Hypothalamus (tissue), 51 donors: ENCODE results near the gene MGAT4B.

Experiments used
- DNase-seq, 51 donors: peaks; one replicate each; lab custom pipeline; 2025; lab: John Stamatoyannopoulos, UW

Gene MGAT4B

DNA sequence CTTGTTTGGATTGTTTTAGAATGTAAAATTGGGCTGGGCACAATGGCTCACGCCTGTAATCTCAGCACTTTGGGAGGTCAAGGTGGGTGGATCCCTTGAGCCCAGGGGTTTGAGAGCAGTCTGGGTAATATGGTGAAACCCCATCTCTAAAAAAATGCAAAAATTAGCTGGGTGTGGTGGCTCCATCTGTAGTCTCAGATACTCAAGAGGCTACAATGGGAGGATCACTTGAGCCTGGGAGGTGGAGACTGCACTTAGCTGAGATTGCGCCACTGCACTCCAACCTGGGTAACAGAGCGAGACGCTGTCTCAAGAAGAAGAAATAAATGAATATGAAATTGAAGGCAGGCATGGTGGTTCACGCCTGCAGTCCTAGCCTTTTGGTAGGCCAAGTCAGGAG, 52.7 kb downstream of the MGAT4B start:
- no peak for DNase-seq

DNA sequence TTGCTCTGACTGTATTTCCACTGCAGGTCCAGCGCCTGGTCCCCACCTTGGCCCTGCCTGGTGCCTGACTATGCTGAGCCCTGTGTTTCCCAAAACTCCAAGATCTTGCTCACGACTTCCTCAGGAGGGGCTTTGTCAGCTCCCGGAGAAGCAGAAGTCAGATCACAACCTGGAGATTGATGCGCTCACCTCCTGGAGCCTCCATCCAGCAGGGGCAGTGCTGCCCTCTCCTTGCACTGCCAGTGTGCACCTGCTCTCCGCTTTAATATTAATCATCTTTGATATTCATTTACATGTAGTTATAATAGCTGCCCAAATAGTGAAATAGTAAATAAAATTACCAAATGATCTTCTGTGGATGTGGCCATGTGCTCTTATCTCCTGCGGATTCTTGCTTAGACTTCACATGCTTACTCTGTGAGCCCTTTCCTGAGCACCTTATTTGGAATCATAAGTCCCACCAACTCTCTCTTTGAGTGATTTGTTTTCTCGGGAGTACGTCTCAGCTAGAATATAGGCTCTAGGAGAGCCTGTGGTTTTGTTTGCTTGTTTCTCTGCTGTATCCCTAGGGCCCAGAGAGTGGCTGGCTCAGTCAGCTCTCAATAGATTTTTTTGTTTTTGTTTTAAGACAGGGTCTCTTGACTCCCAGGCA, 56.7 kb downstream of the MGAT4B start:
- no peak for DNase-seq

DNA sequence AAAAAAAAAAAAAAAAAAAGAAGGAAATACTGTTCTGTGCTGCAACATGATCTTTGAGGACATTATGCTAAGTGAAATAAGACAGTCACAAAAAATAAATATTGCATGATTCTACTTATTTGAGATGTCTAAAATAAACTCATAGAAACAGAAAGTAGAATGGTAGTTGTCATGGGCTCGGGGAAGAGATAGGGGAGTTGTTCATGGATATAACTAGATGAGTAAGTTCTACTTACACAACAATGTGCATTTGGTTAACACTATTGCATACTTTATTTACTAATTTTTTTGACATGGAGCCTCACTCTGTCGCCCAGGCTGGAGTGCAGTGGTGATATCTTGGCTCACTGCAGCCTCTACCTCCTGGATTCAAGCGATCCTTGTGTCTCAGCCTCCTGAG, 58.9 kb downstream of the MGAT4B start:
- no peak for DNase-seq
